Lung (tissue), 12 donors: Measurements from ENCODE around the gene ADGRV1. TPM values are rescaled to one million over a fixed set of nuclear protein-coding genes. Genes with fewer than 3 reads are reported as not detected.

Source experiments
- ATAC-seq: fragments of 200-7000 bp; cut with Tn5 transposase; one replicate; pipeline ENCODE4 v1.9.1; 2020; ENCODE audit warnings: moderate number of reproducible peaks; ENCODE audit not compliant: insufficient read depth, low FRiP score
- DNase-seq, 3 donors: peaks; one replicate each; pipeline ENCODE4 v3.0.0-alpha.2; 2013 to 2017
- H3K27ac ChIP-seq, 2 donors: one replicate each; pipeline ENCODE4 v1.5.1; 2013; ENCODE audit warnings: mild to moderate bottlenecking in 2 of 2, moderate library complexity in 2 of 2, control low read depth in 1 of 2, inconsistent platforms in 1 of 2, low read depth in 1 of 2, low read length in 1 of 2
- H3K27me3 ChIP-seq, 3 donors: one replicate each; pipeline ENCODE4 v1.5.1; 2013; ENCODE audit warnings: low read length in 2 of 3; ENCODE audit not compliant: control insufficient read depth in 3 of 3, insufficient read depth in 3 of 3
- H3K36me3 ChIP-seq, 4 donors: one replicate each; pipeline ENCODE4 v1.5.1; 2013; ENCODE audit warnings: low read length in 4 of 4, mild to moderate bottlenecking in 1 of 4, moderate library complexity in 1 of 4; ENCODE audit not compliant: control insufficient read depth in 4 of 4, insufficient read depth in 4 of 4
- H3K4me1 ChIP-seq, 5 donors: one replicate each; pipeline ENCODE4 v1.5.1; 2013; ENCODE audit warnings: low read length in 5 of 5, mild to moderate bottlenecking in 2 of 5, moderate library complexity in 1 of 5; ENCODE audit not compliant: control insufficient read depth in 5 of 5, insufficient read depth in 5 of 5
- H3K4me3 ChIP-seq: one replicate; pipeline ENCODE4 v1.5.1; 2013; ENCODE audit warnings: mild to moderate bottlenecking, control low read depth, moderate library complexity
- H3K9ac ChIP-seq, 2 donors: one replicate each; pipeline ENCODE4 v1.5.1; 2013; ENCODE audit warnings: low read length in 2 of 2, control low read depth in 1 of 2; ENCODE audit not compliant: insufficient read depth in 1 of 2
- H3K9me3 ChIP-seq, 4 donors: one replicate each; pipeline ENCODE4 v1.5.1; 2013; ENCODE audit warnings: low read length in 3 of 4, mild to moderate bottlenecking in 1 of 4, moderate library complexity in 1 of 4; ENCODE audit not compliant: control insufficient read depth in 4 of 4, insufficient read depth in 3 of 4
- CTCF ChIP-seq: IDR thresholded peaks from 2 replicates; pipeline ENCODE4 v1.5.1; 2012; ENCODE audit warnings: mild to moderate bottlenecking; ENCODE audit errors: control extremely low read depth, extremely low read depth
- WGBS, 2 donors: extraction: QIAGEN DNeasy Blood & Tissue Kit; methylation state at CpG; one replicate each; pipeline ENCODE4 v1.1.7; 2013; 5-methylcytosine and 5-hydroxymethylcytosine counted together
- polyA plus RNA-seq, 2 donors: library from polyadenylated mRNA; stranded (reverse); fragments of 200-250 nt; gene quantifications; one replicate each; pipeline ENCODE4 v1.2.1, GENCODE V29; 2013
- total RNA-seq, 2 donors: library from RNA; depleted of rRNA in 1 of 2; stranded (reverse); fragments of >200 nt in 1 of 2; gene quantifications; one replicate each; pipeline ENCODE4 v1.2.1, GENCODE V29; 2014 to 2021
- donor health status: control.
- donor health status: control.
- donor health status: Bipolar disorder and iron deficiency.
- donor health status: healthy.
- donor health status: DM: yes; HTN: yes; CAD: no.

The ADGRV1 gene
- total and polyA plus RNA-seq, 4 donors, result 3.6 to 66.2 (median 28.2) TPM

DNA sequence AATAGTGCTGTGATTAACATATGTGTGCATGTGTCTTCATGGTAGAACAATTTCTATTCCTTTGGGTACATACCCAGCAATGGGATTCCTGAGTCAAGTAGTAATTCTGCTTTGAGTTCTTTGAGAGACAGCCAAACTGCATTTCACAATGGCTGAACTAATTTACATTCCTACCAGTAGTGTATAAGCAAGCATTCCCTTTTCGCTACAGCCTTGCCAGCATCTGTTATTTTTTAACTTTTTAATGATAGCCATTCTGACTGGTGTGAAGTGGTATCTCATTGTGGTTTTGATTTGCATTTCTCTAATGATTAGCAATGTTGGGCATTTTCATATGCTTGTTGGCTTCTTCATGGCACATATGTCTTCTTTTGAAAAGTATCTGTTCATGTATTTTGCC, 516.0 kb downstream of the ADGRV1 start:
- peaks cover 0 to 10% (median 3%) of the 10 kb centered on the region in 5 donors for H3K4me1 ChIP-seq
- WGBS, 2 donors, result 76 to 92% methylated on average over 1 of the region's 1 CpG
- H3K9me3 ChIP-seq, result no peaks in the 10 kb centered on the region
- no peak overlapping the region for H3K9ac ChIP-seq
- ATAC-seq, result no peak
- no peak for TF ChIP-seq CTCF
- H3K4me3 ChIP-seq, result no peak overlapping the region
- H3K36me3 ChIP-seq, result peaks cover 0 to 1% (median 0%) of the 10 kb centered on the region in 4 donors
- no peak overlapping the region for H3K27ac ChIP-seq
- DNase-seq, result peak in 1 of 3 donors; percentile 72
- H3K27me3 ChIP-seq, result no peaks in the 10 kb centered on the region

GRCh38 chr5:91076138-91076537, 517.5 kb downstream of the ADGRV1 start:
- no peaks in the 10 kb centered on the region for H3K9me3 ChIP-seq

GRCh38 chr5:91077623-91078022, 519.0 kb downstream of the ADGRV1 start:
- no peaks in the 10 kb centered on the region for H3K27me3 ChIP-seq
- DNase-seq, result no peak
- peaks cover 0 to 8% (median 3%) of the 10 kb centered on the region in 5 donors for H3K4me1 ChIP-seq
- H3K36me3 ChIP-seq, result peaks cover 0 to 1% (median 0%) of the 10 kb centered on the region in 4 donors
- WGBS, 2 donors, result 83 to 97% methylated on average over 3 of the region's 3 CpGs
- H3K9me3 ChIP-seq, result no peaks in the 10 kb centered on the region
- no peak overlapping the region for H3K4me3 ChIP-seq
- TF ChIP-seq CTCF, result no peak
- ATAC-seq, result no peak
- no peak overlapping the region for H3K9ac ChIP-seq
- H3K27ac ChIP-seq, result no peak overlapping the region

More at GRCh38 chr5:91076138-91076537, 517.5 kb downstream of the ADGRV1 start:
- Histone ChIP-seq H3K27me3 (no peaks in the 10 kb centered on the region), H3K36me3 (peaks cover 0 to 1% (median 0%) of the 10 kb centered on the region in 4 donors), H3K9ac (no peak overlapping the region), H3K27ac (no peak overlapping the region), H3K4me3 (no peak overlapping the region), H3K4me1 (peaks cover 0 to 10% (median 3%) of the 10 kb centered on the region in 5 donors)
- ATAC-seq (no peak), DNase-seq (no peak)
- no peak for TF ChIP-seq CTCF

- Histone ChIP-seq H3K36me3 (peaks cover 0 to 1% (median 0%) of the 10 kb centered on the region in 4 donors), H3K27me3 (no peaks in the 10 kb centered on the region), H3K9ac (no peak overlapping the region), H3K4me1 (peaks cover 0 to 2% (median 0%) of the 10 kb centered on the region in 5 donors), H3K9me3 (no peaks in the 10 kb centered on the region), H3K4me3 (no peak overlapping the region), H3K27ac (no peak overlapping the region)
- WGBS, 2 donors, result 39 to 52% methylated on average over 2 of the region's 2 CpGs
- DNase-seq (peak in 1 of 3 donors; percentile 54), ATAC-seq (no peak)
- TF ChIP-seq CTCF, result no peak
These were observed 520.4 kb downstream of the ADGRV1 start for GRCh38 chr5:91079037-91079436.
